WERI-Rb-1 (cell line): ENCODE data around the gene ZNF281.

Source experiments
- DNase-seq: peaks from one replicate; pipeline ENCODE4 v3.0.0-alpha.2; 2020
- H3K27ac ChIP-seq: fragments of 250-450 bp; sonication (Bioruptor Pico); 2 replicates; pipeline ENCODE4 v1.5.1; 2020; ENCODE audit warnings: mild to moderate bottlenecking, moderate library complexity
- H3K27me3 ChIP-seq: fragments of 250-450 bp; sonication (Bioruptor Pico); 2 replicates; pipeline ENCODE4 v1.5.1; 2021; ENCODE audit warnings: mild to moderate bottlenecking, low read depth, moderate library complexity; ENCODE audit not compliant: insufficient read depth, severe bottlenecking
- H3K36me3 ChIP-seq: fragments of 250-450 bp; sonication (Bioruptor Pico); 2 replicates; pipeline ENCODE4 v1.5.1; 2020; ENCODE audit warnings: mild to moderate bottlenecking, moderate library complexity
- H3K4me3 ChIP-seq: 2 replicates; pipeline ENCODE4 v1.5.1; 2011; ENCODE audit warnings: low read depth, mild to moderate bottlenecking, control low read depth, low read length
- H3K9me3 ChIP-seq: fragments of 250-450 bp; sonication (Bioruptor Pico); 2 replicates; pipeline ENCODE4 v1.5.1; 2021; ENCODE audit warnings: mild to moderate bottlenecking, moderate library complexity; ENCODE audit not compliant: severe bottlenecking
- TF ChIP-seq, protein P1 (sequence below): IDR thresholded peaks from 2 replicates; pipeline ENCODE4 v1.5.1; 2011; ENCODE audit warnings: low read depth, mild to moderate bottlenecking, control low read depth, inconsistent platforms, low read length

ZNF281 gene

DNA sequence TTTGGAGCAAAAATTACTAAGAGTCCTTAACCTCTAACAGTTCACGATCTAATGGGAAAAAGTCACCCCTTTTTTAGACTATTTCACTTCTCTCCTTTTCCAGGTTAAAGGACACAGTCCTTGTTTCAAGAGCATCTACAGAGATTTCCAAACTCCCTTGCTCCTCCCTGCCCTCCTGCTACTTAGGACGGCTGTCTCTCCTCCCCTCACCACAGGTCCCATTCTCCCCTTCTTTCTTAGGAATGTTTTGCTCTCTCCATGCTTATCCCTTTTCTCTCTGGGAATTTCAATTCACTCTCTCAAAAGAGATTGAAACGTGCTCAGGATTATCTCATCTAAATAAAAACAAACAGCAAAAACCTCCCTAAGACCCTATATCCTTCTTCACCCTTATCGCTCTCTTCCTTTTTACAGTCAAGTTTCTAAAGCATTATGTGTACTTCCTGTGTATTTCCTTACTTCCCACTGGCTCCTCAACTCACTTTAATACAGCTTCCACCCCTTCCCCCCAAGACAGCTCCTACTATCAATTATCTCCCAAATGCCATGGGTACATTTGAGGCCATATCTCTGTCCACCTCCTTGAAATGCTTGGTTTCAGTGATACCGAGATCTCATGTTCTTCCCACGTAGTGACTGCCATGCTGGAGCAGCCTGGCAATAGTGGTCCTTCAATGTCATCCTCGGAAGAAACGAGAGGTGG lies 43.2 kb upstream of the ZNF281 start:
- no peak for DNase-seq
- Histone ChIP-seq H3K4me3 (no peak overlapping the region), H3K9me3 (no peaks in the 10 kb centered on the region), H3K36me3 (no peaks in the 10 kb centered on the region), H3K27me3 (no peaks in the 10 kb centered on the region), H3K27ac (no peak overlapping the region)
- TF ChIP-seq, protein P1, sequence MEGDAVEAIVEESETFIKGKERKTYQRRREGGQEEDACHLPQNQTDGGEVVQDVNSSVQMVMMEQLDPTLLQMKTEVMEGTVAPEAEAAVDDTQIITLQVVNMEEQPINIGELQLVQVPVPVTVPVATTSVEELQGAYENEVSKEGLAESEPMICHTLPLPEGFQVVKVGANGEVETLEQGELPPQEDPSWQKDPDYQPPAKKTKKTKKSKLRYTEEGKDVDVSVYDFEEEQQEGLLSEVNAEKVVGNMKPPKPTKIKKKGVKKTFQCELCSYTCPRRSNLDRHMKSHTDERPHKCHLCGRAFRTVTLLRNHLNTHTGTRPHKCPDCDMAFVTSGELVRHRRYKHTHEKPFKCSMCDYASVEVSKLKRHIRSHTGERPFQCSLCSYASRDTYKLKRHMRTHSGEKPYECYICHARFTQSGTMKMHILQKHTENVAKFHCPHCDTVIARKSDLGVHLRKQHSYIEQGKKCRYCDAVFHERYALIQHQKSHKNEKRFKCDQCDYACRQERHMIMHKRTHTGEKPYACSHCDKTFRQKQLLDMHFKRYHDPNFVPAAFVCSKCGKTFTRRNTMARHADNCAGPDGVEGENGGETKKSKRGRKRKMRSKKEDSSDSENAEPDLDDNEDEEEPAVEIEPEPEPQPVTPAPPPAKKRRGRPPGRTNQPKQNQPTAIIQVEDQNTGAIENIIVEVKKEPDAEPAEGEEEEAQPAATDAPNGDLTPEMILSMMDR, result no peak

DNA sequence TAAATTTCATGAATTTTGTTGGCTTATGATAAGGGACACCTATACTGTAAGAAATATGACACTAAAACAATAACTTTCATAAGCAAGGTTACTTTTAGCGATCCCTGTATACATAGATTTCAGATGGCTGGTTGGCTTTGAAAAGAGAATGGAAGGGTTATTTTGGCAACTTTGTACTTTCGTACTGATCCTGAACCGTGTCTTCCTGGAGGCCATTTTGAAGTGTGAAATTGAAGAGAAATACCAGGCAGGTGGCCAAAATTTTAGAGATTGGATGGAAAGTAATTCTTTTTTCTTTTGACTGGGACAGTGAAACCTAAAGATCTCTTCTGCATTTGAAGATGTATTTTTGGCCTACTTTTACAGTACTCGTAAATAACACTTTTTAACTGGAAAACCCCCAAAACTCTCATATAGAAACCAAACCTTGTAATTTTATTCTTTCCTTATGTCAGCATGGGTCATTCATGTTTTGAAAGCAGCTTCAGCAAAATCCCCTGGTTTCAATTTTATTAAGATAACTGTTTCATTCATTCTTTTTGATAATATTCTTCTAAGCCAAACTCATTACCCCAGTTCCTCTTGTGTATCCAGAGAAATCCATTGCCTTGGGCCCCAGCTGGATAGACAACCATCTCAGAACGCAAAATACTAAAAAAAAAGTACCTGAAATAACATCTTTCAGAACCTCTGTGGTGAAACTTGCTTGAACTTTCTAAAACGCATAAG lies 38.4 kb upstream of the ZNF281 start:
- TF ChIP-seq, protein P1, result no peak
- no peaks in the 10 kb centered on the region for H3K27me3 ChIP-seq
- H3K4me3 ChIP-seq, result no peak overlapping the region
- no peaks in the 10 kb centered on the region for H3K9me3 ChIP-seq
- DNase-seq, result no peak
- H3K27ac ChIP-seq, result no peak overlapping the region
- H3K36me3 ChIP-seq, result no peaks in the 10 kb centered on the region

DNA sequence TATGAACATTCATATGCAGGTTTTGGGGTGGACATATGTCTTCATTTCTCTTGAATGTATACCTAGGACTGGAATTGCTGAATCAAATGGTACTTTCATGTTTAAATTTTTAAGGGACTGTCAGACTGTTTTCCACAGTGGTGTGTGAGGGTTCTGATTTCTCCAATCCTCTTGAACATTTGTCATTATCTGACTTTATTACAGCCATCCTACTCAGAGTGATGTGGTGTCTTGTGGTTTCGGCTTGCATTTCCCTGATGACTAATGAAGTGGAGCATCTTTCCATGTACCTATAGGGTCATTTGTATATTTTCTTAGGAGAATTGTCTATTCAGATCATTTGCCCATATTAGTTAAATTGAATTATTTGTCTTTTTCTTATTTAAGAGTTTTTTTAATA lies 35.4 kb upstream of the ZNF281 start:
- DNase-seq, result no peak
- no peak overlapping the region for H3K27ac ChIP-seq
- H3K36me3 ChIP-seq, result no peaks in the 10 kb centered on the region
- H3K27me3 ChIP-seq, result no peaks in the 10 kb centered on the region
- TF ChIP-seq, protein P1, result no peak
- H3K4me3 ChIP-seq, result no peak overlapping the region
- no peaks in the 10 kb centered on the region for H3K9me3 ChIP-seq

DNA sequence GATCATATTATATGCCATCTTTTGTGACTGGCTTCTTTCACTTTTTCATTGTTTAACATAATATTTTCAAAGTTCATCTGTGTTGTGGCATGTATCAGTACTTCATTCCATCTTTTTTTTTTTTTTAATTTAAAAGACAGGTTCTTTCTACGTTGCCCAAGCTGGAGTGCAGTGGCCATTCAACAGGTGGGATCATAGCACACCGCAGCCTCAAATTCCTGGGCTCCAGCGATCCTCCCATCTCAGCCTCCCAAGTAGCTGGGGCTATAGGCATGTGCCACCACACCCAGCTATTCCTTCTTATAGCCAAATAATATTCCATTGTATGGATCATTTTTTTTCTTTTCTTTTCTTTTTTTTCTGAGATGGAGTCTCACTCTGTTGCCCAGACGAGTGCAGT lies 34.6 kb upstream of the ZNF281 start:
- TF ChIP-seq, protein P1, result no peak

DNA sequence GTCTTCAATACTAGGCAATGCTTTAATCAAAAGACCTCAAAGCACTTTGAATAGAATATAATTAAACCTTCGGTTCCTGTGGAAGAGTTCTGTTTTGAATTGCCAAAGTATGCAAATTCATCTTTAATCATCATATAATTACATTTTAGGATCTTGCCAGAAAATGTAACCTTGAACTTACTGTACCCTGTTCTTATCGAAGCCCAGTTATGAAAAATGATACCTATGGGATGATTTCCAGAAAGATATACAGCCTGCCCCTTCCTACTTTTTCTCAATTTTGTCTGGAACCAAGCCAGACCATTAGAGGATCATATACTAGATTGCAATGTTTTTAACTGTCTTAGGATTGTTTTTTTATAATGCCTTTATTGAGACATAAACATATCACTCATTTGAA lies 34.0 kb upstream of the ZNF281 start:
- Histone ChIP-seq H3K27me3 (no peaks in the 10 kb centered on the region), H3K9me3 (no peaks in the 10 kb centered on the region), H3K4me3 (no peak overlapping the region), H3K36me3 (no peaks in the 10 kb centered on the region), H3K27ac (no peak overlapping the region)
- DNase-seq, result no peak
- TF ChIP-seq, protein P1, result no peak

More for the DNA sequence above, 34.6 kb upstream of the ZNF281 start:
- Histone ChIP-seq H3K9me3 (no peaks in the 10 kb centered on the region), H3K27me3 (no peaks in the 10 kb centered on the region), H3K36me3 (no peaks in the 10 kb centered on the region), H3K4me3 (no peak overlapping the region), H3K27ac (no peak overlapping the region)
- DNase-seq, result no peak
